GM23338 (cell line): ENCODE data around the gene RNF217. TPM values are rescaled to one million over a fixed set of nuclear protein-coding genes. Genes with fewer than 3 reads are reported as not detected.

ENCODE experiments used
- ATAC-seq: fragments of 200-7000 bp; cut with Tn5 transposase; 3 replicates; pipeline ENCODE4 v1.9.1; 2020
- DNase-seq: peaks from one replicate; pipeline ENCODE4 v3.0.0-alpha.2; 2015; ENCODE audit warnings: low spot score
- H2AFZ ChIP-seq: fragments of 200-600 bp; sonication (generic); 2 replicates; pipeline ENCODE4 v1.8.0; 2016; ENCODE audit warnings: antibody characterized with exemption, mild to moderate bottlenecking, moderate library complexity
- H3F3A ChIP-seq: fragments of 200-600 bp; sonication (generic); replicated peaks from 2 replicates; pipeline ENCODE4 v1.8.0; 2017; ENCODE audit warnings: antibody characterized with exemption, mixed run types, low read depth
- H3K27ac ChIP-seq: fragments of 200-600 bp; sonication (generic); 2 replicates; pipeline ENCODE4 v1.6.1; 2016; ENCODE audit warnings: low read depth
- H3K27me3 ChIP-seq: fragments of 200-600 bp; sonication (generic); 2 replicates; pipeline ENCODE4 v1.8.0; 2016; ENCODE audit warnings: mild to moderate bottlenecking, mixed run types, moderate library complexity; ENCODE audit not compliant: insufficient read depth
- H3K36me3 ChIP-seq: fragments of 200-600 bp; sonication (generic); 2 replicates; pipeline ENCODE4 v1.8.0; 2016; ENCODE audit warnings: mild to moderate bottlenecking; ENCODE audit not compliant: insufficient read depth
- H3K4me1 ChIP-seq: fragments of 200-600 bp; sonication (generic); 2 replicates; pipeline ENCODE4 v1.8.0; 2016; ENCODE audit warnings: mild to moderate bottlenecking, moderate library complexity; ENCODE audit not compliant: insufficient read depth
- H3K4me2 ChIP-seq: fragments of 200-600 bp; sonication (generic); 2 replicates; pipeline ENCODE4 v1.7.1; 2017; ENCODE audit warnings: mixed run types
- H3K4me3 ChIP-seq: fragments of 200-600 bp; sonication (generic); 2 replicates; pipeline ENCODE4 v1.6.1; 2016; ENCODE audit warnings: mixed run types
- H3K79me2 ChIP-seq: fragments of 200-600 bp; sonication (generic); replicated peaks from 2 replicates; pipeline ENCODE4 v1.8.0; 2017; ENCODE audit warnings: mild to moderate bottlenecking; ENCODE audit not compliant: insufficient read depth
- H3K9me2 ChIP-seq: fragments of 200-600 bp; sonication (generic); 2 replicates; pipeline ENCODE4 v1.8.0; 2017; ENCODE audit not compliant: insufficient read depth
- H4K20me1 ChIP-seq: fragments of 200-600 bp; sonication (generic); replicated peaks from 2 replicates; pipeline ENCODE4 v1.8.0; 2017; ENCODE audit warnings: mild to moderate bottlenecking; ENCODE audit not compliant: insufficient read depth
- H3K27ac Mint-ChIP-seq: 2 replicates; pipeline ENCODE4 v1.8.0; 2020; ENCODE audit warnings: inconsistent platforms, mild to moderate bottlenecking, moderate library complexity, mixed read lengths
- H3K27me3 Mint-ChIP-seq: 3 replicates; pipeline ENCODE4 v1.8.0; 2022; ENCODE audit warnings: low read depth, mild to moderate bottlenecking, moderate library complexity, mixed read lengths, inconsistent platforms; ENCODE audit not compliant: insufficient read depth, poor library complexity
- H3K36me3 Mint-ChIP-seq: 3 replicates; pipeline ENCODE4 v1.8.0; 2021; ENCODE audit warnings: low read depth, mild to moderate bottlenecking, inconsistent platforms, moderate library complexity, mixed read lengths
- H3K4me1 Mint-ChIP-seq: 3 replicates; pipeline ENCODE4 v1.8.0; 2020; ENCODE audit warnings: mild to moderate bottlenecking, inconsistent platforms, mixed read lengths
- H3K4me3 Mint-ChIP-seq: 3 replicates; pipeline ENCODE4 v1.8.0; 2021; ENCODE audit warnings: moderate library complexity, mild to moderate bottlenecking, inconsistent platforms, mixed read lengths
- H3K9me3 Mint-ChIP-seq: 3 replicates; pipeline ENCODE4 v1.8.0; 2020; ENCODE audit warnings: moderate library complexity, mild to moderate bottlenecking, inconsistent platforms, mixed read lengths
- CREB1 ChIP-seq: fragments of 250-450 bp; sonication (Bioruptor Pico); IDR thresholded peaks from 2 replicates; pipeline ENCODE4 v1.5.0; 2020; ENCODE audit warnings: low read depth, mild to moderate bottlenecking, moderate library complexity
- EZH2 ChIP-seq: fragments of 200-600 bp; sonication (generic); IDR thresholded peaks from one replicate; pipeline ENCODE4 v1.8.0; 2017; ENCODE audit warnings: antibody characterized with exemption, mild to moderate bottlenecking, low read depth; ENCODE audit not compliant: unreplicated experiment
- EZH2phosphoT487 ChIP-seq: fragments of 200-600 bp; sonication (generic); IDR thresholded peaks from one replicate; pipeline ENCODE4 v1.8.1; 2018; ENCODE audit warnings: antibody characterized with exemption; ENCODE audit not compliant: unreplicated experiment
- JUNB ChIP-seq: IDR thresholded peaks from one replicate; pipeline ENCODE4 v1.6.1; 2016; ENCODE audit warnings: antibody characterized with exemption; ENCODE audit not compliant: unreplicated experiment
- NANOG ChIP-seq: IDR thresholded peaks from 2 replicates; pipeline ENCODE4 v1.6.1; 2016; ENCODE audit warnings: antibody characterized with exemption, borderline replicate concordance
- POLR2AphosphoS5 ChIP-seq: IDR thresholded peaks from 2 replicates; pipeline ENCODE4 v1.6.1; 2016; ENCODE audit warnings: antibody characterized with exemption, low read depth
- STAT1 ChIP-seq: IDR thresholded peaks from one replicate; pipeline ENCODE4 v1.6.1; 2016; ENCODE audit warnings: antibody characterized with exemption; ENCODE audit not compliant: unreplicated experiment
- ZNF114 ChIP-seq: fragments of 250-450 bp; sonication (Bioruptor Pico); IDR thresholded peaks from 2 replicates; pipeline ENCODE4 v1.5.0; 2020; ENCODE audit warnings: mild to moderate bottlenecking, moderate library complexity
- ZNF331 ChIP-seq: fragments of 250-450 bp; sonication (Bioruptor Pico); IDR thresholded peaks from 2 replicates; pipeline ENCODE4 v1.5.0; 2020; ENCODE audit warnings: low read depth, mild to moderate bottlenecking, moderate library complexity
- ZNF462 ChIP-seq: fragments of 250-450 bp; sonication (Bioruptor Pico); IDR thresholded peaks from 2 replicates; pipeline ENCODE4 v1.5.0; 2020; ENCODE audit warnings: mild to moderate bottlenecking, moderate library complexity
- polyA plus RNA-seq: library from polyadenylated mRNA; unstranded; fragments of >200 nt; fragmentation: Nextera tagmentation; extraction: Ambion mirVana; gene quantifications from 2 replicates; pipeline ENCODE4 v1.2.1, GENCODE V29; 2016
- total RNA-seq: library from RNA; depleted of rRNA; stranded (reverse); fragments of >200 nt; shearing (Covaris generic); gene quantifications from 2 replicates; pipeline ENCODE4 v1.2.3, GENCODE V29; 2014
- TF ChIP-seq, protein P1 (sequence below): IDR thresholded peaks from one replicate; pipeline ENCODE4 v1.6.1; 2018; ENCODE audit warnings: antibody characterized with exemption; ENCODE audit not compliant: unreplicated experiment
- TF ChIP-seq, protein P2 (sequence below), 2 experiments: fragments of 200-600 bp in 1 of 2; sonication (generic) in 1 of 2; conservative IDR thresholded peaks; 2 replicates each; pipeline versions ENCODE4 v1.5.1 to v1.6.1; 2016 to 2017; ENCODE audit warnings: antibody characterized with exemption in 2 of 2, low read depth in 2 of 2, mild to moderate bottlenecking in 2 of 2, moderate library complexity in 1 of 2
- TF ChIP-seq, protein P3 (sequence below): IDR thresholded peaks from 2 replicates; pipeline ENCODE4 v1.6.1; 2016; ENCODE audit warnings: antibody characterized with exemption

The RNF217 gene
- total and polyA plus RNA-seq, 2 experiments from 2014 or later, result 1.7 to 6.2 TPM

DNA sequence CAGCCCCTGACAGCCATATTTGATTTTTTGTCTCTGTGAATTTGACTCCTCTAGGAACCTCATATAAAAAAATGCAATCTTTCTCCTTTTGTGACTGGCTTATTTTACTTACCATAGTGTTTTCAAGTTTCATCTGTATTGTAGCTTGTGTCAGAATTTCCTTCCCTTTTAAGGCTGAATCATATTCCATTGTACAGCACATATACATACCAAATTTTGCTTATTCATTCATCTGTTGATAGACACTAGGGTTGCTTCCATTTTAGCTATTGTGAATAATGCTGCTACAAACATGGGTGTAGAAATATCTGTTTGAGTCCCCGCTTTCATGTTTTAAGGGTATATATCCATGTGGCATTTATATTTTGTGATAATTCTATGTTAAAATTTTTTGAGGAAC lies 49.2 kb upstream of the RNF217 start:
- peaks cover 10% of the 10 kb centered on the region; the same call in 1 of the 2 replicates for H3K9me2 ChIP-seq
- ATAC-seq, result no peak
- Mint-ChIP-seq H3K36me3 (no peaks in the 10 kb centered on the region; the same call in 2 of the 3 replicates), H3K4me3 (no peak overlapping the region), H3K9me3 (peaks cover 11% of the 10 kb centered on the region; the same call in 2 of the 3 replicates), H3K27ac (no peak overlapping the region), H3K4me1 (0 out of 3 replicates have a peak, but pooled peaks cover 4% of the 10 kb centered on the region), H3K27me3 (no peaks in the 10 kb centered on the region)
- no peak for DNase-seq
- no peaks in the 10 kb centered on the region for H3K36me3 ChIP-seq
- H3K4me2 ChIP-seq, result no peak overlapping the region
- H3K4me3 ChIP-seq, result no peak overlapping the region
- H3K79me2 ChIP-seq, result no peaks in the 10 kb centered on the region
- no peaks in the 10 kb centered on the region for H3F3A ChIP-seq
- H3K27ac ChIP-seq, result no peak overlapping the region
- H3K4me1 ChIP-seq, result no peaks in the 10 kb centered on the region
- TF ChIP-seq POLR2AphosphoS5, result no peak
- no peak for TF ChIP-seq ZNF331 (CRISPR knock-in tag)
- TF ChIP-seq ZNF114 (CRISPR knock-in tag), result no peak
- no peak for TF ChIP-seq NANOG
- TF ChIP-seq JUNB, result no peak
- no peak for TF ChIP-seq STAT1
- no peak for TF ChIP-seq ZNF462 (CRISPR knock-in tag)
- no peak for TF ChIP-seq CREB1 (CRISPR knock-in tag)
- TF ChIP-seq EZH2, result no peak
- TF ChIP-seq, protein P1, sequence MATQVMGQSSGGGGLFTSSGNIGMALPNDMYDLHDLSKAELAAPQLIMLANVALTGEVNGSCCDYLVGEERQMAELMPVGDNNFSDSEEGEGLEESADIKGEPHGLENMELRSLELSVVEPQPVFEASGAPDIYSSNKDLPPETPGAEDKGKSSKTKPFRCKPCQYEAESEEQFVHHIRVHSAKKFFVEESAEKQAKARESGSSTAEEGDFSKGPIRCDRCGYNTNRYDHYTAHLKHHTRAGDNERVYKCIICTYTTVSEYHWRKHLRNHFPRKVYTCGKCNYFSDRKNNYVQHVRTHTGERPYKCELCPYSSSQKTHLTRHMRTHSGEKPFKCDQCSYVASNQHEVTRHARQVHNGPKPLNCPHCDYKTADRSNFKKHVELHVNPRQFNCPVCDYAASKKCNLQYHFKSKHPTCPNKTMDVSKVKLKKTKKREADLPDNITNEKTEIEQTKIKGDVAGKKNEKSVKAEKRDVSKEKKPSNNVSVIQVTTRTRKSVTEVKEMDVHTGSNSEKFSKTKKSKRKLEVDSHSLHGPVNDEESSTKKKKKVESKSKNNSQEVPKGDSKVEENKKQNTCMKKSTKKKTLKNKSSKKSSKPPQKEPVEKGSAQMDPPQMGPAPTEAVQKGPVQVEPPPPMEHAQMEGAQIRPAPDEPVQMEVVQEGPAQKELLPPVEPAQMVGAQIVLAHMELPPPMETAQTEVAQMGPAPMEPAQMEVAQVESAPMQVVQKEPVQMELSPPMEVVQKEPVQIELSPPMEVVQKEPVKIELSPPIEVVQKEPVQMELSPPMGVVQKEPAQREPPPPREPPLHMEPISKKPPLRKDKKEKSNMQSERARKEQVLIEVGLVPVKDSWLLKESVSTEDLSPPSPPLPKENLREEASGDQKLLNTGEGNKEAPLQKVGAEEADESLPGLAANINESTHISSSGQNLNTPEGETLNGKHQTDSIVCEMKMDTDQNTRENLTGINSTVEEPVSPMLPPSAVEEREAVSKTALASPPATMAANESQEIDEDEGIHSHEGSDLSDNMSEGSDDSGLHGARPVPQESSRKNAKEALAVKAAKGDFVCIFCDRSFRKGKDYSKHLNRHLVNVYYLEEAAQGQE, result no peak
- TF ChIP-seq EZH2phosphoT487, result no peak
- TF ChIP-seq, protein P2, sequence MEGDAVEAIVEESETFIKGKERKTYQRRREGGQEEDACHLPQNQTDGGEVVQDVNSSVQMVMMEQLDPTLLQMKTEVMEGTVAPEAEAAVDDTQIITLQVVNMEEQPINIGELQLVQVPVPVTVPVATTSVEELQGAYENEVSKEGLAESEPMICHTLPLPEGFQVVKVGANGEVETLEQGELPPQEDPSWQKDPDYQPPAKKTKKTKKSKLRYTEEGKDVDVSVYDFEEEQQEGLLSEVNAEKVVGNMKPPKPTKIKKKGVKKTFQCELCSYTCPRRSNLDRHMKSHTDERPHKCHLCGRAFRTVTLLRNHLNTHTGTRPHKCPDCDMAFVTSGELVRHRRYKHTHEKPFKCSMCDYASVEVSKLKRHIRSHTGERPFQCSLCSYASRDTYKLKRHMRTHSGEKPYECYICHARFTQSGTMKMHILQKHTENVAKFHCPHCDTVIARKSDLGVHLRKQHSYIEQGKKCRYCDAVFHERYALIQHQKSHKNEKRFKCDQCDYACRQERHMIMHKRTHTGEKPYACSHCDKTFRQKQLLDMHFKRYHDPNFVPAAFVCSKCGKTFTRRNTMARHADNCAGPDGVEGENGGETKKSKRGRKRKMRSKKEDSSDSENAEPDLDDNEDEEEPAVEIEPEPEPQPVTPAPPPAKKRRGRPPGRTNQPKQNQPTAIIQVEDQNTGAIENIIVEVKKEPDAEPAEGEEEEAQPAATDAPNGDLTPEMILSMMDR (conservative IDR thresholded peaks at IDR 0.05; ENCODE audit: low read depth in 2 of 2), result no peak
- TF ChIP-seq, protein P3, sequence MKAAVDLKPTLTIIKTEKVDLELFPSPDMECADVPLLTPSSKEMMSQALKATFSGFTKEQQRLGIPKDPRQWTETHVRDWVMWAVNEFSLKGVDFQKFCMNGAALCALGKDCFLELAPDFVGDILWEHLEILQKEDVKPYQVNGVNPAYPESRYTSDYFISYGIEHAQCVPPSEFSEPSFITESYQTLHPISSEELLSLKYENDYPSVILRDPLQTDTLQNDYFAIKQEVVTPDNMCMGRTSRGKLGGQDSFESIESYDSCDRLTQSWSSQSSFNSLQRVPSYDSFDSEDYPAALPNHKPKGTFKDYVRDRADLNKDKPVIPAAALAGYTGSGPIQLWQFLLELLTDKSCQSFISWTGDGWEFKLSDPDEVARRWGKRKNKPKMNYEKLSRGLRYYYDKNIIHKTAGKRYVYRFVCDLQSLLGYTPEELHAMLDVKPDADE, result no peak
- no peak overlapping the region for H2AFZ ChIP-seq
- no peaks in the 10 kb centered on the region for H4K20me1 ChIP-seq
- H3K27me3 ChIP-seq, result no peaks in the 10 kb centered on the region
